ENCODE data around the gene ZSWIM6. TPM values are rescaled to one million over a fixed set of nuclear protein-coding genes. Genes with fewer than 3 reads are reported as not detected.

ZSWIM6 gene
- total RNA-seq (10 to 100 TPM in 2 of 9 donors, 1 to 10 TPM in 7; 4.5 to 14.9 (median 6.9) TPM), polyA plus RNA-seq (1 to 10 TPM; 1.9 to 3.8 TPM)
- long read RNA-seq, donor 1, partial matches to known transcripts = 1 of 2 reads
- long read RNA-seq, donor 1, other reads (novel, unspliced or antisense) = 1 of 2 reads
- long read RNA-seq, donor 2, partial matches to known transcripts = 0 of 2 reads
- long read RNA-seq, donor 2, other reads (novel, unspliced or antisense) = 2 of 2 reads
- long read RNA-seq, donor 3, partial matches to known transcripts = 1 of 2 reads
- long read RNA-seq, donor 3, other reads (novel, unspliced or antisense) = 1 of 2 reads

DNA sequence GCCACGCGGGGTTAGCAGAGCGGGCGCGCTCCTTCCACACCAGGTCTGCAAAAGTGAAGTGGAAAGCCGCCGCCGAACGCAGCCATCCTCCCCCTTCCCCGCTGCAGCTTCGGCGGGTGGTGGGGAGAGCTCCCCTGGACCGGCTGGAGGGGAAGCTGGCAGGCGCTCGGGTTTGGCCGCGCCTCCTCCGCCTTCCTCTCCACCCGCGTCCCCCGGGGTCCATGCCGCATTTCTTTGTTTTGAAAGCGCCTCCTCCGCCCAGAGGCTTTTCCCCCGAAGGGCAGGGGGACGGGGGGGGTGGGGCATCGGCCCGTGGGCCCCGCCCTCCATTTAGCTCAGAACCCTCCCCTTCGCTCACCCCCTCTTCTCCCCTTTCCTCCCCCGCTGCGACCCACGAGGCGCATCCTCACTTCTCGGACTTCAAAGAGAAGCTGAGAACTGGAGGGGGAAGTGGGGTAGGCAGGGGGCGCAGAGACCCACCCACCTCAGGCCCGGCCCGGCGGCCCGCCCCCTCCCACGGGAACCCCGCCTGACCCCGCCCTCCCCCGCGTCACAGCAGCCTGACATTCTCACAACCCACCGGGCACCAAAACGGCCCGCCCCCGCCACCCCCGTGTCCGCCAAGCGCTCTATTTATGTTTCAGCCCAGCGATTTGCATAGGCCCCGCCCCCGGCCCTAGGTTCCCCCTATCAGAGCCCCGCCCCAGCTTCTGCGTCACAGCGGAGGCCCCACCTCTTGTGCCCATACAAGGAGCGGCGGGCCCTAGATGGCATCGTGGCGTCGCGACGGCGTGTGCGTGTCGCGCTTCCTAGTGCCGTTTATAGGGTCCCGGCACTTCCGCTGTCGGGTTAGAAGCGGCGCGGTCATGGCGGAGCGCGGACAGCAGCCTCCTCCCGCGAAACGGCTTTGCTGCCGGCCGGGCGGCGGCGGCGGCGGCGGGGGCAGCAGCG is at the start of gene ZSWIM6:
TSS of gene ZSWIM6 (plus strand) at position 852 of the 951 bp plus-strand sequence. CDS start at position 867, 15 bp downstream.
- Histone ChIP-seq H3K4me3 (peak within 1 kb of the TSS; percentile 69 to 96 (median 92)), H3K27me3 (no peaks in the 10 kb centered on the region), H3K27ac (peak within 1 kb of the TSS; percentile 87 to 98 (median 94)), H3K36me3 (no peaks in the 10 kb centered on the region), H3K4me1 (peaks cover 2 to 55% (median 25%) of the 10 kb centered on the region in 12 donors), H3K9me3 (no peaks in the 10 kb centered on the region)
- DNase-seq (peak; percentile 99 to 100 (median 100)), ATAC-seq (peak; percentile 94 to 98 (median 96))
- WGBS, 4 donors = 0 to 1% (median 1%) methylated on average over 39 to 91 of the region's 91 CpGs
- intact Hi-C loops (cut with DNase I) = loop anchor here (1.0 to 10.0 kb wide), 17 partner anchors 71 to 483 kb away; partner anchors contain the start of genes SMIM15 (in 7 of the 10), ERCC8 (in 4 of the 10) and NDUFAF2 (in 4 of the 10)
- TF ChIP-seq CTCF (IDR thresholded peaks at IDR 0.05) (peak in 1 of 12 donors; percentile 18), POLR2A (IDR thresholded peaks at IDR 0.05) (peak; percentile 95 to 97)

DNA sequence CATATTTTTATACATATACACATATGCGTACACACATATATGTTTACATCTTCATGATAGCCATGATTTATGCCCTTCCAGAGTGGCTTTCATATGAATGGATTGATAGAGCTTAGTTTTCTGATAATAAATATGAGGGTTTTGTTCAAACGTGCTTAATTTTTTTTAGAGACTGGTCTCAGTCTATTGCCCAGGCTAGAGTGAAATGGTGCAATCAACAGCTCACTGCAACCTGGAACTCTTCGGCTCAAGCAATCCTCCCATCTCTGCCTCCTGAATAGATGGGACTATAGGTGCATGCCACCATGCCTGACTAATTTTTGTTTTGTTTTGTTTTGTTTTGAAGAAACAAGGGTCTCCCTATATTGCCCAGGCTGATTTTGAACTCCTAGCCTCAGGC is 48.6 kb upstream of the ZSWIM6 start:
- no peak for ATAC-seq
- Histone ChIP-seq H3K27ac (no peak overlapping the region), H3K9me3 (no peaks in the 10 kb centered on the region), H3K36me3 (no peaks in the 10 kb centered on the region), H3K27me3 (no peaks in the 10 kb centered on the region), H3K4me3 (no peak overlapping the region), H3K4me1 (peaks cover 0 to 30% (median 7%) of the 10 kb centered on the region in 12 donors)
- intact Hi-C loops (cut with DNase I) = no loop called here
- no peak for DNase-seq
- TF ChIP-seq POLR2A (IDR thresholded peaks at IDR 0.05) = no peak
- no peak for TF ChIP-seq CTCF (IDR thresholded peaks at IDR 0.05)
- 82 to 91% (median 84%) methylated on average over 3 of the region's 3 CpGs for WGBS, 4 donors

DNA sequence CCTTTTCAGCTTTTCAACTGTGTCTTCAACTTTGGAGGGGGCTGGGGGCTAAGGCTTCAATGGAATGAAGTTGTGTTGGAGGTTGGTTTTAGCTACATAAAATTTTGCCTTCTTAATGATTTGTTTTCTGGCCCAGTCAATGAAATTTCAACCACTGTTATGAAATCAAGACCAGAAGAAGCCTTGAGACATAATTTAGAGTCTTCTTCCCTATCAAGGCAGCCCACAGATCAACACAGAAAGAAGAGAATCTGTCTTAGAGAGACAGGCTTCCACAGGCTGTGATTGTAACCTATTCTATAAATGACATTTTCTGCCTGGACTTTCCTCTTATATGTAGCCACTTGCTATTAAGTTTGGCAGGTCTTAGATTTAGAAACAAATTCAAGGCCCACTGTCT is 46.5 kb upstream of the ZSWIM6 start:
- ATAC-seq (no peak), DNase-seq (no peak)
- Histone ChIP-seq H3K9me3 (no peaks in the 10 kb centered on the region), H3K27me3 (no peaks in the 10 kb centered on the region), H3K27ac (no peak overlapping the region), H3K4me3 (no peak overlapping the region), H3K4me1 (peaks cover 0 to 11% (median 1%) of the 10 kb centered on the region in 12 donors), H3K36me3 (no peaks in the 10 kb centered on the region)
- TF ChIP-seq POLR2A (IDR thresholded peaks at IDR 0.05) (no peak), CTCF (IDR thresholded peaks at IDR 0.05) (no peak)
- intact Hi-C loops (cut with DNase I) = no loop called here

All from heart left ventricle (tissue), 16 donors.